GM13976 (cell line): Measurements from ENCODE around the gene LRP1B.

Experiments used
- DNase-seq: peaks from one replicate; pipeline ENCODE4 v3.0.0; 2012; ENCODE audit warnings: low spot score
- CTCF ChIP-seq: IDR thresholded peaks from 2 replicates; pipeline ENCODE4 v1.5.1; 2012; ENCODE audit warnings: borderline replicate concordance, mild to moderate bottlenecking; ENCODE audit not compliant: insufficient read depth; ENCODE audit errors: extremely low read depth, missing control alignments, control extremely low read depth
- in situ Hi-C: fragments of 300-500 bp; cut with MboI; formaldehyde crosslinking; loops from one replicate; pipeline ENCODE4 v1.12.0; 2022; ENCODE audit warnings: low sequenced_read_pairs, mixed read lengths, inconsistent platforms; ENCODE audit not compliant: unreplicated experiment

Gene LRP1B

GRCh38 chr2:142010477-142011270, 120.1 kb downstream of the LRP1B start:
- no peak for DNase-seq
- in situ Hi-C loops, result no loop called here
- no peak for TF ChIP-seq CTCF

- in situ Hi-C loops, result no loop called here
- DNase-seq, result no peak
- TF ChIP-seq CTCF, result no peak
These were observed 122.6 kb downstream of the LRP1B start for GRCh38 chr2:142008135-142008744.

GRCh38 chr2:141994066-141994465, 136.8 kb downstream of the LRP1B start:
- no peak for TF ChIP-seq CTCF
- no peak for DNase-seq
- in situ Hi-C loops, result no loop called here

GRCh38 chr2:141992695-141993094, 138.1 kb downstream of the LRP1B start:
- in situ Hi-C loops, result no loop called here
- TF ChIP-seq CTCF, result no peak
- no peak for DNase-seq

GRCh38 chr2:141968433-141968832, 162.4 kb downstream of the LRP1B start:
- no peak for TF ChIP-seq CTCF
- DNase-seq, result no peak
- in situ Hi-C loops, result no loop called here

- no peak for TF ChIP-seq CTCF
- in situ Hi-C loops, result no loop called here
- DNase-seq, result no peak
These were observed 162.8 kb downstream of the LRP1B start for GRCh38 chr2:141967980-141968379.
